K562 (cell line): Measurements from ENCODE around the gene DSC2. TPM values are rescaled to one million over a fixed set of nuclear protein-coding genes. Genes with fewer than 3 reads are reported as not detected.
A peak's percentile ranks its signal among the peaks of the same experiment; 100 is the strongest.

Experiments
- ATAC-seq: fragments of 200-7000 bp; cut with Tn5 transposase; 3 replicates; pipeline ENCODE4 v1.9.1; 2020; ENCODE audit warnings: moderate library complexity
- BruUV-seq: library from RNA; stranded (reverse); fragments of 400-500 nt; replicated peaks from 2 replicates; lab custom pipeline; 2021; lab: Mats Ljungman, UMichigan
- CTCF ChIA-PET: fragments of 300-600 bp; formaldehyde crosslinking; extraction: SDS; loops from one replicate; lab custom pipeline; 2021; ENCODE audit warnings: low intra/inter-chr PET ratio; lab: Yijun Ruan, JAX
- POLR2A ChIA-PET: fragments of 300-600, 350-650 bp; sonication (Branson Sonifier 250); formaldehyde crosslinking; extraction: SDS; loops from one replicate; lab custom pipeline; 2021; ENCODE audit warnings: antibody characterized with exemption, inconsistent platforms; lab: Yijun Ruan, JAX
- DNase-seq, 4 experiments: peaks; one replicate each; pipeline versions ENCODE4 v3.0.0 to v3.0.0-alpha.2; 2011 to 2018; ENCODE audit warnings: low spot score in 3 of 4, mixed read lengths in 3 of 4; ENCODE audit errors: extremely low read depth in 1 of 4
- FAIRE-seq: peaks from 2 replicates; lab custom pipeline; 2011; peaks lifted over from hg19 to GRCh38; lab: Jason Lieb, UNC
- H2AFZ ChIP-seq: 2 replicates; pipeline ENCODE4 v1.6.0; 2011; ENCODE audit warnings: low read depth, low read length, control low read depth, inconsistent platforms
- H3K27ac ChIP-seq: fragments of 200-600 bp; 3 replicates; pipeline ENCODE4 v1.8.0; 2011; ENCODE audit warnings: low read depth, mild to moderate bottlenecking, control low read depth, inconsistent platforms, low read length, moderate library complexity, mixed read lengths; ENCODE audit errors: extremely low read depth
- H3K27me3 ChIP-seq, 2 experiments: fragments of 300-600 bp in 1 of 2; 2 replicates in 1 of 2; 3 replicates in 1 of 2; pipeline versions ENCODE4 v1.6.0 to v1.8.0; 2011; ENCODE audit warnings: inconsistent platforms in 2 of 2, low read length in 2 of 2, mild to moderate bottlenecking in 1 of 2, mixed read lengths in 1 of 2, moderate library complexity in 1 of 2; ENCODE audit not compliant: control insufficient read depth in 2 of 2, insufficient read depth in 2 of 2
- H3K36me3 ChIP-seq: fragments of 300-600 bp; 3 replicates; pipeline ENCODE4 v1.8.0; 2011; ENCODE audit warnings: mild to moderate bottlenecking, low read length, inconsistent platforms; ENCODE audit not compliant: control insufficient read depth, insufficient read depth
- H3K4me1 ChIP-seq, 2 experiments: fragments of 200-600 bp in 1 of 2; replicated peaks in 1 of 2; 2 replicates in 1 of 2; 3 replicates in 1 of 2; pipeline versions ENCODE4 v1.5.1 to v1.8.0; 2011; ENCODE audit warnings: inconsistent platforms in 2 of 2, low read length in 2 of 2, mild to moderate bottlenecking in 1 of 2, mixed read lengths in 1 of 2, moderate library complexity in 1 of 2; ENCODE audit not compliant: control insufficient read depth in 2 of 2, insufficient read depth in 2 of 2
- H3K4me2 ChIP-seq: 2 replicates; pipeline ENCODE4 v1.6.1; 2011; ENCODE audit warnings: low read length, control low read depth, inconsistent platforms, mixed read lengths; ENCODE audit not compliant: insufficient read depth
- H3K4me3 ChIP-seq: fragments of 200-600 bp; sonication (generic), shearing (Covaris generic); 2 replicates; pipeline ENCODE4 v1.5.1; 2016; ENCODE audit warnings: control low read depth, inconsistent platforms
- H3K79me2 ChIP-seq: fragments of 200-600 bp; 3 replicates; pipeline ENCODE4 v1.8.0; 2011; ENCODE audit warnings: low read length, inconsistent platforms; ENCODE audit not compliant: control insufficient read depth, insufficient read depth
- H3K9ac ChIP-seq, 2 experiments: 2 replicates each; pipeline versions ENCODE4 v1.6.0 to v1.6.1; 2011; ENCODE audit warnings: low read depth in 2 of 2, low read length in 2 of 2, control low read depth in 1 of 2, inconsistent platforms in 1 of 2, mild to moderate bottlenecking in 1 of 2, mixed read lengths in 1 of 2; ENCODE audit not compliant: insufficient read depth in 1 of 2
- H3K9me1 ChIP-seq: one replicate; pipeline ENCODE4 v1.6.0; 2011; ENCODE audit warnings: inconsistent platforms, mild to moderate bottlenecking, low read length, moderate library complexity; ENCODE audit not compliant: control insufficient read depth, insufficient read depth
- H3K9me3 ChIP-seq: replicated peaks from 2 replicates; pipeline ENCODE4 v1.5.1; 2011; ENCODE audit warnings: low read depth, low read length, inconsistent platforms; ENCODE audit not compliant: control insufficient read depth, insufficient read depth
- H4K20me1 ChIP-seq: replicated peaks from 2 replicates; pipeline ENCODE4 v1.6.1; 2011; ENCODE audit warnings: low read length, inconsistent platforms, mixed read lengths; ENCODE audit not compliant: control insufficient read depth, insufficient read depth
- ARID1B ChIP-seq: fragments of 450-650 bp; IDR thresholded peaks from 2 replicates; pipeline ENCODE4 v1.6.1; 2016; ENCODE audit warnings: antibody characterized with exemption, mild to moderate bottlenecking, inconsistent platforms
- ATF1 ChIP-seq, 2 experiments: fragments of 450-650 bp in 1 of 2; IDR thresholded peaks; 2 replicates each; pipeline ENCODE4 v1.6.1; 2016; ENCODE audit warnings: missing compliant biosample characterization in 1 of 2, missing genetic modification characterization in 1 of 2
- CBFA2T2 ChIP-seq: fragments of 450-650 bp; conservative IDR thresholded peaks from 2 replicates; pipeline ENCODE4 v1.6.1; 2017; ENCODE audit warnings: mild to moderate bottlenecking
- CBFA2T3 ChIP-seq: fragments of 450-650 bp; IDR thresholded peaks from 2 replicates; pipeline ENCODE4 v1.6.1; 2017
- CBFB ChIP-seq: sonication (generic); formaldehyde crosslinking; IDR thresholded peaks from 2 replicates; pipeline ENCODE4 v1.4.0; 2020; ENCODE audit warnings: mild to moderate bottlenecking, missing genetic modification reagents
- HDAC2 ChIP-seq: fragments of 450-650 bp; IDR thresholded peaks from 2 replicates; pipeline ENCODE4 v1.6.1; 2016; ENCODE audit warnings: mild to moderate bottlenecking
- HLTF ChIP-seq: fragments of 450-650 bp; IDR thresholded peaks from 2 replicates; pipeline ENCODE4 v1.6.1; 2016
- HNRNPK ChIP-seq: fragments of 200-400 bp; formaldehyde crosslinking; IDR thresholded peaks from one replicate; pipeline ENCODE4 v1.6.1; 2018; ENCODE audit warnings: mild to moderate bottlenecking, low read depth, low read length; ENCODE audit not compliant: poor library complexity, severe bottlenecking
- IRF2 ChIP-seq: sonication (generic); formaldehyde crosslinking; IDR thresholded peaks from 2 replicates; pipeline ENCODE4 v1.8.1; 2022; ENCODE audit warnings: mild to moderate bottlenecking, missing genetic modification reagents
- KDM1A ChIP-seq, 2 experiments: fragments of 450-650 bp; IDR thresholded peaks; 2 replicates each; pipeline ENCODE4 v1.6.1; 2016; ENCODE audit warnings: mild to moderate bottlenecking in 2 of 2
- KLF6 ChIP-seq: fragments of 250-450 bp; sonication (Bioruptor Pico); IDR thresholded peaks from 2 replicates; pipeline ENCODE4 v1.4.0; 2020; ENCODE audit warnings: mild to moderate bottlenecking, moderate library complexity, borderline replicate concordance
- POLR3A ChIP-seq: IDR thresholded peaks from 2 replicates; pipeline ENCODE4 v1.6.1; 2011; ENCODE audit warnings: borderline replicate concordance, mild to moderate bottlenecking, moderate library complexity; ENCODE audit not compliant: insufficient read length, insufficient read depth; ENCODE audit errors: extremely low read depth
- RCOR1 ChIP-seq, 2 experiments: IDR thresholded peaks; 2 replicates each; pipeline ENCODE4 v1.6.1; 2012; ENCODE audit warnings: low read depth in 2 of 2, low read length in 2 of 2, borderline replicate concordance in 1 of 2, improper control_type of control experiment in 1 of 2
- SMARCA4 ChIP-seq: fragments of 450-650 bp; IDR thresholded peaks from 2 replicates; pipeline ENCODE4 v1.6.1; 2016
- TAL1 ChIP-seq: fragments of 450-650 bp; IDR thresholded peaks from 2 replicates; pipeline ENCODE4 v1.6.1; 2016; ENCODE audit warnings: mild to moderate bottlenecking
- TCF3 ChIP-seq: sonication (generic); formaldehyde crosslinking; IDR thresholded peaks from 2 replicates; pipeline ENCODE4 v1.4.0; 2020; ENCODE audit warnings: mild to moderate bottlenecking, missing genetic modification reagents
- TEAD4 ChIP-seq, 2 experiments: sonication (generic) in 1 of 2; formaldehyde crosslinking in 1 of 2; IDR thresholded peaks; 2 replicates each; pipeline versions ENCODE4 v1.6.1 to v1.8.0; 2012 to 2022; ENCODE audit warnings: borderline replicate concordance in 1 of 2, inconsistent platforms in 1 of 2, low read length in 1 of 2, mild to moderate bottlenecking in 1 of 2, missing genetic modification reagents in 1 of 2
- WGBS: fragments of 100-300 bp; shearing (Covaris generic); methylation state at CpG from one replicate; pipeline ENCODE4 v1.1.6; 2016; ENCODE audit warnings: low coverage, mixed read lengths; ENCODE audit not compliant: insufficient coverage; ENCODE audit errors: missing lambda C conversion rate; 5-methylcytosine and 5-hydroxymethylcytosine counted together
- in situ Hi-C: fragments of 300-500 bp; cut with MboI; formaldehyde crosslinking; loops from 4 replicates; pipeline ENCODE4 v1.15.0; 2018; ENCODE audit warnings: inconsistent platforms, mixed read lengths
- intact Hi-C: fragments of 100-400 bp; cut with micrococcal nuclease; formaldehyde crosslinking; loops from 2 replicates; pipeline ENCODE4 v1.14.2; 2022
- polyA plus RNA-seq, 8 experiments: library from polyadenylated mRNA; depleted of rRNA in 4 of 8; stranded (reverse) in 5 of 8; unstranded in 3 of 8; fragments of >200 nt; fragmentation: Nextera tagmentation in 2 of 8; fragmentation: Illumina TruSeq in 1 of 8; extraction: Ambion mirVana in 2 of 8; extraction: Trizol in 1 of 8; gene quantifications; 2 replicates each; pipeline versions ENCODE4 v1.2.1 to v1.2.3, GENCODE V29; 2011 to 2014; ENCODE audit warnings: inconsistent platforms in 1 of 8, missing spikeins in 1 of 8
- total RNA-seq, 7 experiments: library from RNA; depleted of rRNA in 6 of 7; stranded (reverse); fragments of >200 nt in 6 of 7; fragmentation: Illumina TruSeq in 2 of 7; extraction: Trizol in 2 of 7; gene quantifications; 2 replicates each; pipeline versions ENCODE4 v1.2.1 to v1.2.3, GENCODE V29; 2011 to 2021; ENCODE audit warnings: low replicate concordance in 1 of 7
- TF ChIP-seq, protein P1 (sequence below): sonication (generic); formaldehyde crosslinking; IDR thresholded peaks from 2 replicates; pipeline ENCODE4 v1.8.1; 2023; ENCODE audit warnings: mild to moderate bottlenecking, missing genetic modification reagents, moderate library complexity

The DSC2 gene
- total and polyA plus RNA-seq, 9 of the 15 experiments (the other 6 are each of a cell fraction or from before 2014, with no cell fraction given) = 3.8 to 15.3 (median 6.4) TPM

DNA sequence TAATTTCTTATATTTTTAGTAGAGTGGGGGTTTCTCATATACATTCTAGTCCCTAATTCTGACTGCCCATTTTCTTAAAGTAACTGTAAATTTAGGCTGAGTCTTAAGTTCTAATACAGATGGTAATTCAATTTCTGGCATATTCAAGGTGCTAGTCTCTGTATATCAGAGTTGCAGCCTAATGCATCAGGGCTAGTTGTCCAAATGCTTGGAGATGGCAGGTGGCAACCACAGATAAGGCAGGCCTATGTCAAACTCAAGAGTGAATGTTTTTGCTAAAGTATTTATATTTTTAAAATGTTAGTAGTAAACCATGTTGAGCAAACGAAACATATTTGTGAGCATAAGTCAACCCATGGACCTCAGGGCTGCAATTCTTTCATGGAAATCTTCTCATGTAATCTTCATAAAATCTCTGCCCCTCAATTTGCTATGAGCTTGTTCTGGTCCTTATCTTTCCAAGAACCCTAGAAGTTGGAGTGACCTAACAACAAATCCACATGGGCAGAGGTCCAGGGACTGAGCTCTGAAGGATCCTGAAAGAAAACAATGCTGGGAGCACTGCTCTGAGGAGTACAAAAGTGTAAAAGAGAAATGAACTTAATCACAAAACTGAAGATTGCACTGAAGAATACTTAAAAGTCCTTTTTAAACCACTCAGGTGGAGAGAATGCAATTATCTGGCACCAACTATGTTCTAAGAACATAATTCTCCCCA is 27.3 kb upstream of the DSC2 start:
- Histone ChIP-seq H3K4me3 (no peak overlapping the region), H3K9me3 (no peaks in the 10 kb centered on the region), H2AFZ (no peak overlapping the region), H3K79me2 (no peaks in the 10 kb centered on the region), H3K27me3 (no peaks in the 10 kb centered on the region; a peak in 1 of 5 replicates), H3K36me3 (no peaks in the 10 kb centered on the region), H4K20me1 (no peaks in the 10 kb centered on the region), H3K4me1 (no peaks in the 10 kb centered on the region), H3K4me2 (no peak overlapping the region), H3K27ac (no peak overlapping the region), H3K9me1 (no peaks in the 10 kb centered on the region), H3K9ac (no peak overlapping the region)
- FAIRE-seq (no peak), ATAC-seq (peak; percentile 57), DNase-seq (peak in 1 of 4 experiments; percentile 33)
- BruUV-seq = no TSS peak
- CTCF ChIA-PET = no interaction called here
- intact Hi-C loops (no loop called here), in situ Hi-C loops (no loop called here)
- TF ChIP-seq CBFA2T3 = peak; percentile 51; the same call in 1 of the 2 replicates
- no peak for TF ChIP-seq IRF2 (CRISPR knock-in tag)
- TF ChIP-seq HDAC2 = no peak
- no peak for TF ChIP-seq CBFB
- peak; percentile 57 for TF ChIP-seq ARID1B
- peak; percentile 60 for TF ChIP-seq TAL1
- TF ChIP-seq ATF1 (CRISPR knock-in tag; IDR thresholded peaks at IDR 0.05) = no peak
- no peak for TF ChIP-seq ATF1 (tag; IDR thresholded peaks at IDR 0.05)
- no peak for TF ChIP-seq HLTF
- peak; percentile 35 for TF ChIP-seq CBFA2T2
- TF ChIP-seq KLF6 (CRISPR knock-in tag) = no peak
- TF ChIP-seq, protein P1, sequence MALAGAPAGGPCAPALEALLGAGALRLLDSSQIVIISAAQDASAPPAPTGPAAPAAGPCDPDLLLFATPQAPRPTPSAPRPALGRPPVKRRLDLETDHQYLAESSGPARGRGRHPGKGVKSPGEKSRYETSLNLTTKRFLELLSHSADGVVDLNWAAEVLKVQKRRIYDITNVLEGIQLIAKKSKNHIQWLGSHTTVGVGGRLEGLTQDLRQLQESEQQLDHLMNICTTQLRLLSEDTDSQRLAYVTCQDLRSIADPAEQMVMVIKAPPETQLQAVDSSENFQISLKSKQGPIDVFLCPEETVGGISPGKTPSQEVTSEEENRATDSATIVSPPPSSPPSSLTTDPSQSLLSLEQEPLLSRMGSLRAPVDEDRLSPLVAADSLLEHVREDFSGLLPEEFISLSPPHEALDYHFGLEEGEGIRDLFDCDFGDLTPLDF = no peak
- peak in 1 of 2 experiments; percentile 54; a peak in 1 of 4 replicates for TF ChIP-seq RCOR1 (IDR thresholded peaks at IDR 0.05; ENCODE audit: borderline replicate concordance in 1 of 2, low read depth in 2 of 2, low read length in 2 of 2)
- TF ChIP-seq TEAD4 (IDR thresholded peaks at IDR 0.05; ENCODE audit: low read length) = peak; percentile 39; the same call in 1 of the 2 replicates
- TF ChIP-seq TEAD4 (CRISPR knock-in tag; IDR thresholded peaks at IDR 0.05; ENCODE audit: borderline replicate concordance) = no peak
- TF ChIP-seq SMARCA4 = no peak
- peak; percentile 44 for TF ChIP-seq TCF3 (CRISPR knock-in tag)
- no peak for TF ChIP-seq HNRNPK
- no peak for TF ChIP-seq POLR3A
- peak; percentile 74 to 76 for TF ChIP-seq KDM1A (IDR thresholded peaks at IDR 0.05)
- WGBS = 3% methylated on average over 1 of the region's 1 CpG
- POLR2A ChIA-PET = interaction anchor here (0.6 to 1.4 kb wide), 2 partner anchors 10 to 28 kb away, joined by 3 to 4 read pairs; no protein-coding TSS in a partner anchor
